ENCODE results near the gene OXCT1. TPM values are rescaled to one million over a fixed set of nuclear protein-coding genes. Genes with fewer than 3 reads are reported as not detected.

The OXCT1 gene
- total RNA-seq, 2 experiments from 2014 or later: 65.0 to 70.5 TPM

DNA sequence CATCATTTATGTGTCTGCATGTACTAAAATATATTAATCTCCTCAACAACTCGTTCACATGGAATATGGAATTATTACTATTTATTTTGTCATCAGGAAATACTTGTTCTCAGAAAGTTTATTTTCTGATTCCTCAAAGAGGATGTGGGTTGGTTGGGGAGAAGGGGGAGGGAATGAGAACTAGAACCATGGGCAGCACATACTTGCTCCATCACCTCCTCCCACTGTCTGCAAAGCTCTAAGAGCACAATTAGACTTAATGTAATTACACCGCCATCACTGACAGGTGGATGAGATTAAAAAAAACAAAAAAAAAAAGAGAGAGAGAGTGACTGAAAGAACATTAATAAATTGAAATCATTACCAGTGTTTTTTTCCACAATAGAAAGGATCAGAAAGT lies 98.2 kb downstream of the OXCT1 start:
- no peak overlapping the region for H3K27ac Mint-ChIP-seq
- ATAC-seq: no peak
- POLR2A ChIA-PET: no interaction called here
- TF ChIP-seq, protein P1, sequence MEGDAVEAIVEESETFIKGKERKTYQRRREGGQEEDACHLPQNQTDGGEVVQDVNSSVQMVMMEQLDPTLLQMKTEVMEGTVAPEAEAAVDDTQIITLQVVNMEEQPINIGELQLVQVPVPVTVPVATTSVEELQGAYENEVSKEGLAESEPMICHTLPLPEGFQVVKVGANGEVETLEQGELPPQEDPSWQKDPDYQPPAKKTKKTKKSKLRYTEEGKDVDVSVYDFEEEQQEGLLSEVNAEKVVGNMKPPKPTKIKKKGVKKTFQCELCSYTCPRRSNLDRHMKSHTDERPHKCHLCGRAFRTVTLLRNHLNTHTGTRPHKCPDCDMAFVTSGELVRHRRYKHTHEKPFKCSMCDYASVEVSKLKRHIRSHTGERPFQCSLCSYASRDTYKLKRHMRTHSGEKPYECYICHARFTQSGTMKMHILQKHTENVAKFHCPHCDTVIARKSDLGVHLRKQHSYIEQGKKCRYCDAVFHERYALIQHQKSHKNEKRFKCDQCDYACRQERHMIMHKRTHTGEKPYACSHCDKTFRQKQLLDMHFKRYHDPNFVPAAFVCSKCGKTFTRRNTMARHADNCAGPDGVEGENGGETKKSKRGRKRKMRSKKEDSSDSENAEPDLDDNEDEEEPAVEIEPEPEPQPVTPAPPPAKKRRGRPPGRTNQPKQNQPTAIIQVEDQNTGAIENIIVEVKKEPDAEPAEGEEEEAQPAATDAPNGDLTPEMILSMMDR (IDR thresholded peaks at IDR 0.05): no peak
- intact Hi-C loops (cut with micrococcal nuclease): no loop called here
- H3K4me1 Mint-ChIP-seq (ENCODE audit: low read depth): peaks cover 14% of the 10 kb centered on the region
- H3K36me3 Mint-ChIP-seq (ENCODE audit: low read depth): peaks cover 30% of the 10 kb centered on the region
- no peaks in the 10 kb centered on the region for H3K27me3 Mint-ChIP-seq
- H3K9me3 Mint-ChIP-seq: no peaks in the 10 kb centered on the region
- DNase-seq: no peak
- CTCF ChIA-PET: no interaction called here
- no peak overlapping the region for H3K4me3 Mint-ChIP-seq

DNA sequence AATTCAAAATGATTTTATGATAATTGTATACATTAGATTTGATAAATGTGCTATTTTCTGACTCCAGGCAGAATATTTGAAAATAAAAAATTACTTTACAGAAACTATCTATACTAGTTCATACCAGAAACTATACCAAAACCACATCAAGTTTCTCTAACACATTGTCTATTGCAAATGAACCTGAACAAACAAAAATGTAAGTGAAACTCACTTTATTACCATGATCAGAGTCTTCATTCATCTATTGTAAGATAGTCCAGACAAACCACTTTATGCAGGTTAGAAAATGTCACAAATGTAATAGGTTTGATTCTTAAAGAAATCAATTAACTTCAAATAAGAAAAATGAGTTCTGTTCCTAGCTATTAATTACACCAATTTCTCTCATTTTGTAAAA lies 99.4 kb downstream of the OXCT1 start:
- Mint-ChIP-seq H3K9me3 (no peaks in the 10 kb centered on the region), H3K4me3 (no peak overlapping the region), H3K4me1 (ENCODE audit: low read depth) (peaks cover 14% of the 10 kb centered on the region), H3K27me3 (no peaks in the 10 kb centered on the region), H3K27ac (no peak overlapping the region), H3K36me3 (ENCODE audit: low read depth) (peaks cover 32% of the 10 kb centered on the region)
- ChIA-PET POLR2A (no interaction called here), CTCF (interaction anchor here (0.8 to 0.9 kb wide), 2 partner anchors 9 to 86 kb away, joined by 3 read pairs; no protein-coding TSS in a partner anchor)
- TF ChIP-seq, protein P1 (IDR thresholded peaks at IDR 0.05): no peak
- DNase-seq (no peak), ATAC-seq (no peak)
- intact Hi-C loops (cut with micrococcal nuclease): no loop called here

DNA sequence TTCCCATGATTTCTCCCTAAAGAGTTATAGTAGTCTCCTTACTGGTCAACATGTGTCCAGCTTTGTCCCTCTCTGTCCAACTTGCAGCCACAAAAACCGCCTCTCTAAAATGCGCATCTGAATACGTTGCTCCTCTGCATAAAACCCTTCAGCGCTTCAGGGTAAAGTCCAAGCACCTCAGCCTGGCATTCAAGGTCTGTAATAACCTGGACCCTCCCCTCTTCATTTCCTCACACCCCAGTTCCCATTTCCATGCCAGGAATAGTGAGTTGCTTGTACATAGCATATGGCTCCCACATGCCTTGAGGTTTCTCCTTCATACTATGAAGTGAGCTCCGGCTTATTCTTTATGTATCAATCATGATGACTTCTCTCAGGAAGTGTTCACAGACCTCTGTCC lies 101.5 kb downstream of the OXCT1 start:
- ATAC-seq: no peak
- TF ChIP-seq, protein P1 (IDR thresholded peaks at IDR 0.05): no peak
- H3K9me3 Mint-ChIP-seq: no peaks in the 10 kb centered on the region
- POLR2A ChIA-PET: interaction anchor here (0.6 kb wide), 1 partner anchor 15 kb away, joined by 3 read pairs; no protein-coding TSS in a partner anchor
- H3K4me3 Mint-ChIP-seq: no peak overlapping the region
- intact Hi-C loops (cut with micrococcal nuclease): no loop called here
- no peak overlapping the region for H3K27ac Mint-ChIP-seq
- DNase-seq: no peak
- CTCF ChIA-PET: interaction anchor here (0.9 to 1.4 kb wide), 4 partner anchors 8 to 88 kb away, joined by 3 to 4 read pairs (median 3); no protein-coding TSS in a partner anchor
- H3K4me1 Mint-ChIP-seq (ENCODE audit: low read depth): peaks cover 19% of the 10 kb centered on the region
- no peaks in the 10 kb centered on the region for H3K27me3 Mint-ChIP-seq
- H3K36me3 Mint-ChIP-seq (ENCODE audit: low read depth): peaks cover 31% of the 10 kb centered on the region

DNA sequence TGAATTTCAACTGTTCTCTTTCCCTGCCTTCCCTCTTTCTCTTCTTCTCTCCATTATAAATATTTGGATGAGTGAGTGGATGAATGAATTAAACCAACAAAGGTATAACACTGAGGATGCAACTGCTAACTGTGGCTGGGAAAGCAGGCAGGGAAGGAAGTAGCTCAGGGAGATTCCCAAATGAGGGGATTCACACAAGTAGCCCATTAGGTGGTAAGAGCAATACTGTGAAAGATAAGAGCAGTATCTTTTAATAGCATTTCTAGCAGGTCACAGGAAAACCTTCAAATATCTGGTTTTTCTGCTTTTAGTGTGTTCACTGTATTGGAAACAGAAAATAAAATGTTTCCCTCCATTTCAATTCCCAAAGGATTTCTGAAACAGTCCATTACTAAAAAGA lies 105.6 kb downstream of the OXCT1 start:
- ATAC-seq: no peak
- Mint-ChIP-seq H3K9me3 (no peaks in the 10 kb centered on the region), H3K4me1 (ENCODE audit: low read depth) (peaks cover 9% of the 10 kb centered on the region), H3K36me3 (ENCODE audit: low read depth) (peaks cover 48% of the 10 kb centered on the region), H3K27me3 (no peaks in the 10 kb centered on the region), H3K27ac (no peak overlapping the region), H3K4me3 (no peak overlapping the region)
- CTCF ChIA-PET: interaction anchor here (1.2 kb wide), 1 partner anchor 9 kb away, joined by 3 read pairs; no protein-coding TSS in a partner anchor
- intact Hi-C loops (cut with micrococcal nuclease): no loop called here
- POLR2A ChIA-PET: no interaction called here
- DNase-seq: no peak
- TF ChIP-seq, protein P1 (IDR thresholded peaks at IDR 0.05): no peak

DNA sequence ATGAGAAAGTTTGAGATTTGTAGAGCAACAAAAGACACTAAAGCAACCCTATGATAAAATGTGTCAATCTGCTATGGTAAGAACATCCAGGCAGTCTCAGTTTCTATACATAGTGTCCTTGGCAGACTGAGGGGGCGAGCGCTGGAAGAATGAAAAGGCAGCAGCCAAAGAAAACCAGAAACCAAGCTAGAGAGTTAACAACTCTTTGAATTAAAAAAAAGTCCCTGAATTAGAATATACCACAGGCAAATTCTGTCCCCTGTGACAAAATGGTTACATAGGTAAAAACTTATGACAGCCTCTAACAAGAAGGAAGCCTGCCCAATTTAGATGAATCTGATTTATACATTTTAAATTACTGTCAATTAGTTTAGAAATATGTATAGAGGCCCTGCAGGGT lies 106.7 kb downstream of the OXCT1 start:
- intact Hi-C loops (cut with micrococcal nuclease): no loop called here

More for the DNA sequence above, 106.7 kb downstream of the OXCT1 start:
- TF ChIP-seq, protein P1 (IDR thresholded peaks at IDR 0.05): no peak
- Mint-ChIP-seq H3K27me3 (no peaks in the 10 kb centered on the region), H3K4me3 (no peak overlapping the region), H3K9me3 (no peaks in the 10 kb centered on the region), H3K27ac (no peak overlapping the region), H3K4me1 (ENCODE audit: low read depth) (peaks cover 9% of the 10 kb centered on the region), H3K36me3 (ENCODE audit: low read depth) (peaks cover 52% of the 10 kb centered on the region)
- DNase-seq: peak; percentile 4
- ChIA-PET POLR2A (no interaction called here), CTCF (interaction anchor here (0.7 kb wide), 1 partner anchor 191 kb away, joined by 3 read pairs; no protein-coding TSS in a partner anchor)
- no peak for ATAC-seq
